SK-N-SH treated with all-trans-retinoic acid at 6 μM for 48 hours (cell line): ENCODE data around the gene KCNH3.

Experiments
- ATAC-seq: fragments of 200-7000 bp; cut with Tn5 transposase; 3 replicates; pipeline ENCODE4 v1.9.1; 2020; ENCODE audit warnings: mild to moderate bottlenecking, moderate library complexity
- BACH2 ChIP-seq: fragments of 250-450 bp; sonication (Bioruptor Pico); IDR thresholded peaks from 2 replicates; pipeline ENCODE4 v1.9.0; 2021; ENCODE audit warnings: mild to moderate bottlenecking, borderline replicate concordance
- CSDC2 ChIP-seq: fragments of 250-450 bp; sonication (Bioruptor Pico); IDR thresholded peaks from 2 replicates; pipeline ENCODE4 v1.5.0; 2020; ENCODE audit warnings: mild to moderate bottlenecking, moderate library complexity
- CSRNP3 ChIP-seq: fragments of 250-450 bp; sonication (Bioruptor Pico); IDR thresholded peaks from 2 replicates; pipeline ENCODE4 v1.5.1; 2021; ENCODE audit warnings: mild to moderate bottlenecking, moderate library complexity
- GLIS3 ChIP-seq: fragments of 250-450 bp; sonication (Bioruptor Pico); IDR thresholded peaks from 2 replicates; pipeline ENCODE4 v1.5.0; 2020; ENCODE audit warnings: mild to moderate bottlenecking, moderate library complexity
- OSR1 ChIP-seq: fragments of 250-450 bp; sonication (Bioruptor Pico); IDR thresholded peaks from 2 replicates; pipeline ENCODE4 v1.8.0; 2022; ENCODE audit warnings: moderate library complexity, mild to moderate bottlenecking, inconsistent platforms
- PPARA ChIP-seq: fragments of 250-450 bp; sonication (Bioruptor Pico); IDR thresholded peaks from 2 replicates; pipeline ENCODE4 v1.5.0; 2020; ENCODE audit warnings: mild to moderate bottlenecking, borderline replicate concordance
- RARB ChIP-seq: fragments of 250-450 bp; sonication (Bioruptor Pico); IDR thresholded peaks from 2 replicates; pipeline ENCODE4 v1.8.0; 2021; ENCODE audit warnings: mild to moderate bottlenecking, moderate library complexity
- SNAI2 ChIP-seq: fragments of 250-450 bp; sonication (Bioruptor Pico); IDR thresholded peaks from 2 replicates; pipeline ENCODE4 v1.5.0; 2020; ENCODE audit warnings: mild to moderate bottlenecking, moderate library complexity
- TCF4 ChIP-seq: fragments of 250-450 bp; sonication (Bioruptor Pico); IDR thresholded peaks from 2 replicates; pipeline ENCODE4 v1.8.0; 2021; ENCODE audit warnings: mild to moderate bottlenecking, moderate library complexity, borderline replicate concordance
- TOX ChIP-seq: fragments of 250-450 bp; sonication (Bioruptor Pico); IDR thresholded peaks from 2 replicates; pipeline ENCODE4 v1.8.0; 2021; ENCODE audit warnings: mild to moderate bottlenecking, moderate library complexity, borderline replicate concordance
- ZC3H10 ChIP-seq: fragments of 250-450 bp; sonication (Bioruptor Pico); IDR thresholded peaks from 2 replicates; pipeline ENCODE4 v1.5.1; 2021; ENCODE audit warnings: mild to moderate bottlenecking, moderate library complexity
- ZFP3 ChIP-seq: fragments of 250-450 bp; sonication (Bioruptor Pico); IDR thresholded peaks from 2 replicates; pipeline ENCODE4 v1.5.0; 2020; ENCODE audit warnings: mild to moderate bottlenecking, moderate library complexity
- ZFP30 ChIP-seq: fragments of 450-650 bp; formaldehyde crosslinking; IDR thresholded peaks from 2 replicates; pipeline ENCODE4 v1.5.0; 2022; ENCODE audit warnings: mild to moderate bottlenecking, moderate library complexity
- ZNF565 ChIP-seq: fragments of 450-650 bp; formaldehyde crosslinking; conservative IDR thresholded peaks from 2 replicates; pipeline ENCODE4 v1.5.0; 2020; ENCODE audit warnings: low read depth, mild to moderate bottlenecking, moderate library complexity
- ZNF70 ChIP-seq: fragments of 450-650 bp; formaldehyde crosslinking; IDR thresholded peaks from 2 replicates; pipeline ENCODE4 v1.5.0; 2020; ENCODE audit warnings: mild to moderate bottlenecking, moderate library complexity
- ZNF8 ChIP-seq: fragments of 450-650 bp; formaldehyde crosslinking; IDR thresholded peaks from 2 replicates; pipeline ENCODE4 v1.5.0; 2020; ENCODE audit warnings: mild to moderate bottlenecking, moderate library complexity
- TF ChIP-seq, protein P1 (sequence below): fragments of 250-450 bp; sonication (Bioruptor Pico); IDR thresholded peaks from 2 replicates; pipeline ENCODE4 v1.8.0; 2020; ENCODE audit warnings: mild to moderate bottlenecking, moderate library complexity, borderline replicate concordance
- TF ChIP-seq, protein P2 (sequence below): fragments of 250-450 bp; sonication (Bioruptor Pico); IDR thresholded peaks from 2 replicates; pipeline ENCODE4 v1.8.0; 2021; ENCODE audit warnings: low read depth, mild to moderate bottlenecking, moderate library complexity, borderline replicate concordance
- TF ChIP-seq, protein P3 (sequence below): fragments of 250-450 bp; sonication (Bioruptor Pico); IDR thresholded peaks from 2 replicates; pipeline ENCODE4 v1.5.0; 2020; ENCODE audit warnings: mild to moderate bottlenecking, moderate library complexity
- TF ChIP-seq, protein P4 (sequence below): fragments of 250-450 bp; sonication (Bioruptor Pico); IDR thresholded peaks from 2 replicates; pipeline ENCODE4 v1.5.1; 2020; ENCODE audit warnings: low read depth, mild to moderate bottlenecking, moderate library complexity

KCNH3 gene

DNA sequence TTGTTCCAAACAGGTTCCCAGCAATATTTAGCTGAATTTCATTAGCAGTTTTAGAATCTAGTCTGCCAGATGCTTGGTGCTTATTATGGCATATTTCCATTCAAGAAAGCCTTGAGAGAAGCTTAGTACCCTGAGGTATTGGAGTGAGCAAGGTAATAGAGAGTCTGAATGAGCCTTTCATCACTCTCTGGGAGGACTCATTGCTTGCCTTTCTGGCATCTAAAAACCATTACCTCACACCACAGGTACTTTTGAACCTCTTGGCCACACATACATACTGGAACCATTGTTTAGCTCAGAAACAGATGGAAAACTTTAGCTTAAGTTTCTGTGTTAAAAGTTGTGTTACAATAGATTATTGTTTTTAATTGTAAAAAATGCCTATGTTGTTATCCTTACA lies 27.4 kb upstream of the KCNH3 start:
- no peak for ATAC-seq
- TF ChIP-seq ZNF565 (CRISPR knock-in tag): no peak
- TF ChIP-seq, all 23 proteins: peak for 0

DNA sequence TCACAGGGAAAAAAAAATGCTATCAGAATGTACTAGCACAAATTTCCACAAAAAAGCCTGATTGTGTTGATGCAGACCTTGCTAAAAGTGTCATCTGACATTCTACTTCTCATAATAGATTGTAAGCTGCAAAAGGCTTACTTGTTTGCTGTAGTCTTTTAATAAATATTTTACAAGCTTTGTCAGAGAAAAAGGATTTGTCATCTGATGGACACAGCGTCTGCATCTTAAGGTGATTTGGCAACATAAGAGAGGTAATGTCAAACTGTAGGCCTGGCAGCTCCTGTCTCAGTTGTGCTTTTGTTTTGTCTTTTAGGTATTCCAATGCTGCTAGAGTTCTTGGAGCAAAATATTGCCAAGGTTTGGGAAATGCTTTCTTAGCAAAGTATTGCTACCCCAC lies 26.3 kb upstream of the KCNH3 start:
- no peak for TF ChIP-seq SNAI2 (CRISPR knock-in tag)
- no peak for TF ChIP-seq ZNF70 (CRISPR knock-in tag)
- no peak for TF ChIP-seq ZFP30 (CRISPR knock-in tag)
- TF ChIP-seq OSR1: no peak
- TF ChIP-seq ZC3H10 (CRISPR knock-in tag): no peak
- no peak for TF ChIP-seq BACH2 (CRISPR knock-in tag)
- TF ChIP-seq, protein P1, sequence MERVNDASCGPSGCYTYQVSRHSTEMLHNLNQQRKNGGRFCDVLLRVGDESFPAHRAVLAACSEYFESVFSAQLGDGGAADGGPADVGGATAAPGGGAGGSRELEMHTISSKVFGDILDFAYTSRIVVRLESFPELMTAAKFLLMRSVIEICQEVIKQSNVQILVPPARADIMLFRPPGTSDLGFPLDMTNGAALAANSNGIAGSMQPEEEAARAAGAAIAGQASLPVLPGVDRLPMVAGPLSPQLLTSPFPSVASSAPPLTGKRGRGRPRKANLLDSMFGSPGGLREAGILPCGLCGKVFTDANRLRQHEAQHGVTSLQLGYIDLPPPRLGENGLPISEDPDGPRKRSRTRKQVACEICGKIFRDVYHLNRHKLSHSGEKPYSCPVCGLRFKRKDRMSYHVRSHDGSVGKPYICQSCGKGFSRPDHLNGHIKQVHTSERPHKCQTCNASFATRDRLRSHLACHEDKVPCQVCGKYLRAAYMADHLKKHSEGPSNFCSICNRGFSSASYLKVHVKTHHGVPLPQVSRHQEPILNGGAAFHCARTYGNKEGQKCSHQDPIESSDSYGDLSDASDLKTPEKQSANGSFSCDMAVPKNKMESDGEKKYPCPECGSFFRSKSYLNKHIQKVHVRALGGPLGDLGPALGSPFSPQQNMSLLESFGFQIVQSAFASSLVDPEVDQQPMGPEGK (CRISPR knock-in tag): no peak
- TF ChIP-seq, protein P2, sequence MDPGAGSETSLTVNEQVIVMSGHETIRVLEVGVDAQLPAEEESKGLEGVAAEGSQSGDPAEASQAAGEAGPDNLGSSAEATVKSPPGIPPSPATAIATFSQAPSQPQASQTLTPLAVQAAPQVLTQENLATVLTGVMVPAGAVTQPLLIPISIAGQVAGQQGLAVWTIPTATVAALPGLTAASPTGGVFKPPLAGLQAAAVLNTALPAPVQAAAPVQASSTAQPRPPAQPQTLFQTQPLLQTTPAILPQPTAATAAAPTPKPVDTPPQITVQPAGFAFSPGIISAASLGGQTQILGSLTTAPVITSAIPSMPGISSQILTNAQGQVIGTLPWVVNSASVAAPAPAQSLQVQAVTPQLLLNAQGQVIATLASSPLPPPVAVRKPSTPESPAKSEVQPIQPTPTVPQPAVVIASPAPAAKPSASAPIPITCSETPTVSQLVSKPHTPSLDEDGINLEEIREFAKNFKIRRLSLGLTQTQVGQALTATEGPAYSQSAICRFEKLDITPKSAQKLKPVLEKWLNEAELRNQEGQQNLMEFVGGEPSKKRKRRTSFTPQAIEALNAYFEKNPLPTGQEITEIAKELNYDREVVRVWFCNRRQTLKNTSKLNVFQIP (CRISPR knock-in tag): no peak
- no peak for ATAC-seq

- TF ChIP-seq ZFP3 (CRISPR knock-in tag): no peak
- no peak for TF ChIP-seq ZNF565 (CRISPR knock-in tag)
- TF ChIP-seq, protein P3, sequence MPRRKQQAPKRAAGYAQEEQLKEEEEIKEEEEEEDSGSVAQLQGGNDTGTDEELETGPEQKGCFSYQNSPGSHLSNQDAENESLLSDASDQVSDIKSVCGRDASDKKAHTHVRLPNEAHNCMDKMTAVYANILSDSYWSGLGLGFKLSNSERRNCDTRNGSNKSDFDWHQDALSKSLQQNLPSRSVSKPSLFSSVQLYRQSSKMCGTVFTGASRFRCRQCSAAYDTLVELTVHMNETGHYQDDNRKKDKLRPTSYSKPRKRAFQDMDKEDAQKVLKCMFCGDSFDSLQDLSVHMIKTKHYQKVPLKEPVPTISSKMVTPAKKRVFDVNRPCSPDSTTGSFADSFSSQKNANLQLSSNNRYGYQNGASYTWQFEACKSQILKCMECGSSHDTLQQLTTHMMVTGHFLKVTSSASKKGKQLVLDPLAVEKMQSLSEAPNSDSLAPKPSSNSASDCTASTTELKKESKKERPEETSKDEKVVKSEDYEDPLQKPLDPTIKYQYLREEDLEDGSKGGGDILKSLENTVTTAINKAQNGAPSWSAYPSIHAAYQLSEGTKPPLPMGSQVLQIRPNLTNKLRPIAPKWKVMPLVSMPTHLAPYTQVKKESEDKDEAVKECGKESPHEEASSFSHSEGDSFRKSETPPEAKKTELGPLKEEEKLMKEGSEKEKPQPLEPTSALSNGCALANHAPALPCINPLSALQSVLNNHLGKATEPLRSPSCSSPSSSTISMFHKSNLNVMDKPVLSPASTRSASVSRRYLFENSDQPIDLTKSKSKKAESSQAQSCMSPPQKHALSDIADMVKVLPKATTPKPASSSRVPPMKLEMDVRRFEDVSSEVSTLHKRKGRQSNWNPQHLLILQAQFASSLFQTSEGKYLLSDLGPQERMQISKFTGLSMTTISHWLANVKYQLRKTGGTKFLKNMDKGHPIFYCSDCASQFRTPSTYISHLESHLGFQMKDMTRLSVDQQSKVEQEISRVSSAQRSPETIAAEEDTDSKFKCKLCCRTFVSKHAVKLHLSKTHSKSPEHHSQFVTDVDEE: no peak
- TF ChIP-seq, all 23 proteins: peak for 0
- peak; percentile 69 for ATAC-seq
Observed at GRCh38 chr12:49515266-49515665, 23.6 kb upstream of the KCNH3 start.

- no peak for TF ChIP-seq RARB (CRISPR knock-in tag)
- no peak for TF ChIP-seq SNAI2 (CRISPR knock-in tag)
- TF ChIP-seq PPARA (CRISPR knock-in tag): no peak
- TF ChIP-seq CSDC2 (CRISPR knock-in tag): no peak
- TF ChIP-seq ZNF8 (CRISPR knock-in tag): no peak
- TF ChIP-seq OSR1: no peak
- TF ChIP-seq ZFP3 (CRISPR knock-in tag): no peak
- TF ChIP-seq, protein P4, sequence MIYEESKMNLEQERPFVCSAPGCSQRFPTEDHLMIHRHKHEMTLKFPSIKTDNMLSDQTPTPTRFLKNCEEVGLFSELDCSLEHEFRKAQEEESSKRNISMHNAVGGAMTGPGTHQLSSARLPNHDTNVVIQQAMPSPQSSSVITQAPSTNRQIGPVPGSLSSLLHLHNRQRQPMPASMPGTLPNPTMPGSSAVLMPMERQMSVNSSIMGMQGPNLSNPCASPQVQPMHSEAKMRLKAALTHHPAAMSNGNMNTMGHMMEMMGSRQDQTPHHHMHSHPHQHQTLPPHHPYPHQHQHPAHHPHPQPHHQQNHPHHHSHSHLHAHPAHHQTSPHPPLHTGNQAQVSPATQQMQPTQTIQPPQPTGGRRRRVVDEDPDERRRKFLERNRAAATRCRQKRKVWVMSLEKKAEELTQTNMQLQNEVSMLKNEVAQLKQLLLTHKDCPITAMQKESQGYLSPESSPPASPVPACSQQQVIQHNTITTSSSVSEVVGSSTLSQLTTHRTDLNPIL (CRISPR knock-in tag): no peak
- TF ChIP-seq BACH2 (CRISPR knock-in tag): no peak
- no peak for TF ChIP-seq ZNF70 (CRISPR knock-in tag)
- TF ChIP-seq, protein P2 (CRISPR knock-in tag): no peak
- TF ChIP-seq GLIS3 (CRISPR knock-in tag): no peak
- no peak for TF ChIP-seq CSRNP3 (CRISPR knock-in tag)
- no peak for TF ChIP-seq TCF4 (CRISPR knock-in tag)
- TF ChIP-seq ZFP30 (CRISPR knock-in tag): no peak
- no peak for TF ChIP-seq TOX (CRISPR knock-in tag)
- peak; percentile 57 for ATAC-seq
Observed at GRCh38 chr12:49518914-49519573, 19.8 kb upstream of the KCNH3 start.
